Measurements from ENCODE around the gene SLC1A2. TPM values are rescaled to one million over a fixed set of nuclear protein-coding genes. Genes with fewer than 3 reads are reported as not detected.

Gene SLC1A2
- polyA plus RNA-seq, 2 donors, result 0.11 TPM; not detected in 1

GRCh38 chr11:35383953-35384352 is 35.4 kb downstream of the SLC1A2 start:
- no peaks in the 10 kb centered on the region for H3K36me3 ChIP-seq (ENCODE audit: control insufficient read depth in 2 of 2, insufficient read depth in 2 of 2, low read length in 1 of 2)
- H3K9me3 ChIP-seq (ENCODE audit: control insufficient read depth in 2 of 2, insufficient read depth in 1 of 2, low read depth in 1 of 2, low read length in 1 of 2), result no peaks in the 10 kb centered on the region
- H3K4me3 ChIP-seq (ENCODE audit: low read depth in 1 of 2, low read length in 2 of 2), result no peak overlapping the region
- H3K4me1 ChIP-seq (ENCODE audit: control insufficient read depth in 2 of 2, insufficient read depth in 2 of 2, low read length in 1 of 2), result no peaks in the 10 kb centered on the region
- H3K27ac ChIP-seq (ENCODE audit: low read depth in 2 of 2, low read length in 1 of 2), result no peak overlapping the region
- no peaks in the 10 kb centered on the region for H3K27me3 ChIP-seq (ENCODE audit: control insufficient read depth in 1 of 2, insufficient read depth in 2 of 2, low read length in 2 of 2)
- 86 to 87% methylated on average over 5 of the region's 5 CpGs for WGBS, 2 donors

- H3K27ac ChIP-seq (ENCODE audit: low read depth in 2 of 2, low read length in 1 of 2), result no peak overlapping the region
- no peaks in the 10 kb centered on the region for H3K9me3 ChIP-seq (ENCODE audit: control insufficient read depth in 2 of 2, insufficient read depth in 1 of 2, low read depth in 1 of 2, low read length in 1 of 2)
- 90 to 91% methylated on average over 4 of the region's 4 CpGs for WGBS, 2 donors
- no peaks in the 10 kb centered on the region for H3K36me3 ChIP-seq (ENCODE audit: control insufficient read depth in 2 of 2, insufficient read depth in 2 of 2, low read length in 1 of 2)
- H3K4me1 ChIP-seq (ENCODE audit: control insufficient read depth in 2 of 2, insufficient read depth in 2 of 2, low read length in 1 of 2), result no peaks in the 10 kb centered on the region
- H3K4me3 ChIP-seq (ENCODE audit: low read depth in 1 of 2, low read length in 2 of 2), result no peak overlapping the region
- no peaks in the 10 kb centered on the region for H3K27me3 ChIP-seq (ENCODE audit: control insufficient read depth in 1 of 2, insufficient read depth in 2 of 2, low read length in 2 of 2)
These were observed 37.5 kb downstream of the SLC1A2 start for GRCh38 chr11:35381709-35382322.

- Histone ChIP-seq H3K4me1 (ENCODE audit: control insufficient read depth in 2 of 2, insufficient read depth in 2 of 2, low read length in 1 of 2) (no peaks in the 10 kb centered on the region), H3K36me3 (ENCODE audit: control insufficient read depth in 2 of 2, insufficient read depth in 2 of 2, low read length in 1 of 2) (no peaks in the 10 kb centered on the region), H3K27ac (ENCODE audit: low read depth in 2 of 2, low read length in 1 of 2) (no peak overlapping the region), H3K9me3 (ENCODE audit: control insufficient read depth in 2 of 2, insufficient read depth in 1 of 2, low read depth in 1 of 2, low read length in 1 of 2) (no peaks in the 10 kb centered on the region), H3K27me3 (ENCODE audit: control insufficient read depth in 1 of 2, insufficient read depth in 2 of 2, low read length in 2 of 2) (no peaks in the 10 kb centered on the region), H3K4me3 (ENCODE audit: low read depth in 1 of 2, low read length in 2 of 2) (no peak overlapping the region)
- WGBS, 2 donors, result 60 to 64% methylated on average over 5 of the region's 5 CpGs
These were observed 38.8 kb downstream of the SLC1A2 start for GRCh38 chr11:35380603-35381002.

- H3K9me3 ChIP-seq (ENCODE audit: control insufficient read depth in 2 of 2, insufficient read depth in 1 of 2, low read depth in 1 of 2, low read length in 1 of 2), result no peaks in the 10 kb centered on the region
- peaks cover 0 to 2% of the 10 kb centered on the region in 2 donors for H3K4me1 ChIP-seq (ENCODE audit: control insufficient read depth in 2 of 2, insufficient read depth in 2 of 2, low read length in 1 of 2)
- H3K36me3 ChIP-seq (ENCODE audit: control insufficient read depth in 2 of 2, insufficient read depth in 2 of 2, low read length in 1 of 2), result no peaks in the 10 kb centered on the region
- no peak overlapping the region for H3K27ac ChIP-seq (ENCODE audit: low read depth in 2 of 2, low read length in 1 of 2)
- H3K4me3 ChIP-seq (ENCODE audit: low read depth in 1 of 2, low read length in 2 of 2), result no peak overlapping the region
- WGBS, 2 donors, result 77 to 82% methylated on average over 6 of the region's 6 CpGs
- H3K27me3 ChIP-seq (ENCODE audit: control insufficient read depth in 1 of 2, insufficient read depth in 2 of 2, low read length in 2 of 2), result no peaks in the 10 kb centered on the region
These were observed 42.1 kb downstream of the SLC1A2 start for GRCh38 chr11:35377262-35377661.

- no peaks in the 10 kb centered on the region for H3K27me3 ChIP-seq (ENCODE audit: control insufficient read depth in 1 of 2, insufficient read depth in 2 of 2, low read length in 2 of 2)
- H3K4me1 ChIP-seq (ENCODE audit: control insufficient read depth in 2 of 2, insufficient read depth in 2 of 2, low read length in 1 of 2), result peaks cover 0 to 2% of the 10 kb centered on the region in 2 donors
- no peak overlapping the region for H3K4me3 ChIP-seq (ENCODE audit: low read depth in 1 of 2, low read length in 2 of 2)
- H3K36me3 ChIP-seq (ENCODE audit: control insufficient read depth in 2 of 2, insufficient read depth in 2 of 2, low read length in 1 of 2), result no peaks in the 10 kb centered on the region
- WGBS, 2 donors, result 83 to 85% methylated on average over 3 of the region's 3 CpGs
- H3K27ac ChIP-seq (ENCODE audit: low read depth in 2 of 2, low read length in 1 of 2), result no peak overlapping the region
- H3K9me3 ChIP-seq (ENCODE audit: control insufficient read depth in 2 of 2, insufficient read depth in 1 of 2, low read depth in 1 of 2, low read length in 1 of 2), result no peaks in the 10 kb centered on the region
These were observed 42.7 kb downstream of the SLC1A2 start for GRCh38 chr11:35376613-35377012.

- Histone ChIP-seq H3K27ac (ENCODE audit: low read depth in 2 of 2, low read length in 1 of 2) (no peak overlapping the region), H3K9me3 (ENCODE audit: control insufficient read depth in 2 of 2, insufficient read depth in 1 of 2, low read depth in 1 of 2, low read length in 1 of 2) (no peaks in the 10 kb centered on the region), H3K4me1 (ENCODE audit: control insufficient read depth in 2 of 2, insufficient read depth in 2 of 2, low read length in 1 of 2) (peaks cover 0 to 2% of the 10 kb centered on the region in 2 donors), H3K36me3 (ENCODE audit: control insufficient read depth in 2 of 2, insufficient read depth in 2 of 2, low read length in 1 of 2) (no peaks in the 10 kb centered on the region), H3K27me3 (ENCODE audit: control insufficient read depth in 1 of 2, insufficient read depth in 2 of 2, low read length in 2 of 2) (no peaks in the 10 kb centered on the region), H3K4me3 (ENCODE audit: low read depth in 1 of 2, low read length in 2 of 2) (no peak overlapping the region)
- 93 to 97% methylated on average over 4 of the region's 4 CpGs for WGBS, 2 donors
These were observed 43.2 kb downstream of the SLC1A2 start for GRCh38 chr11:35376118-35376510.

GRCh38 chr11:35375332-35376117 is 43.8 kb downstream of the SLC1A2 start:
- H3K9me3 ChIP-seq (ENCODE audit: control insufficient read depth in 2 of 2, insufficient read depth in 1 of 2, low read depth in 1 of 2, low read length in 1 of 2), result no peaks in the 10 kb centered on the region
- H3K4me1 ChIP-seq (ENCODE audit: control insufficient read depth in 2 of 2, insufficient read depth in 2 of 2, low read length in 1 of 2), result peaks cover 0 to 2% of the 10 kb centered on the region in 2 donors
- H3K4me3 ChIP-seq (ENCODE audit: low read depth in 1 of 2, low read length in 2 of 2), result no peak overlapping the region
- no peak overlapping the region for H3K27ac ChIP-seq (ENCODE audit: low read depth in 2 of 2, low read length in 1 of 2)
- H3K27me3 ChIP-seq (ENCODE audit: control insufficient read depth in 1 of 2, insufficient read depth in 2 of 2, low read length in 2 of 2), result no peaks in the 10 kb centered on the region
- WGBS, 2 donors, result 91 to 93% methylated on average over 10 of the region's 10 CpGs
- H3K36me3 ChIP-seq (ENCODE audit: control insufficient read depth in 2 of 2, insufficient read depth in 2 of 2, low read length in 1 of 2), result no peaks in the 10 kb centered on the region

GRCh38 chr11:35373284-35373933 is 45.9 kb downstream of the SLC1A2 start:
- WGBS, 2 donors, result 77 to 88% methylated on average over 2 of the region's 2 CpGs
- no peak overlapping the region for H3K4me3 ChIP-seq (ENCODE audit: low read depth in 1 of 2, low read length in 2 of 2)
- H3K27ac ChIP-seq (ENCODE audit: low read depth in 2 of 2, low read length in 1 of 2), result no peak overlapping the region
- H3K27me3 ChIP-seq (ENCODE audit: control insufficient read depth in 1 of 2, insufficient read depth in 2 of 2, low read length in 2 of 2), result no peaks in the 10 kb centered on the region
- H3K4me1 ChIP-seq (ENCODE audit: control insufficient read depth in 2 of 2, insufficient read depth in 2 of 2, low read length in 1 of 2), result peaks cover 0 to 2% of the 10 kb centered on the region in 2 donors
- no peaks in the 10 kb centered on the region for H3K36me3 ChIP-seq (ENCODE audit: control insufficient read depth in 2 of 2, insufficient read depth in 2 of 2, low read length in 1 of 2)
- no peaks in the 10 kb centered on the region for H3K9me3 ChIP-seq (ENCODE audit: control insufficient read depth in 2 of 2, insufficient read depth in 1 of 2, low read depth in 1 of 2, low read length in 1 of 2)

GRCh38 chr11:35372565-35373283 is 46.6 kb downstream of the SLC1A2 start:
- H3K27ac ChIP-seq (ENCODE audit: low read depth in 2 of 2, low read length in 1 of 2), result no peak overlapping the region
- no peaks in the 10 kb centered on the region for H3K9me3 ChIP-seq (ENCODE audit: control insufficient read depth in 2 of 2, insufficient read depth in 1 of 2, low read depth in 1 of 2, low read length in 1 of 2)

More at GRCh38 chr11:35372565-35373283, 46.6 kb downstream of the SLC1A2 start:
- Histone ChIP-seq H3K4me3 (ENCODE audit: low read depth in 1 of 2, low read length in 2 of 2) (no peak overlapping the region), H3K36me3 (ENCODE audit: control insufficient read depth in 2 of 2, insufficient read depth in 2 of 2, low read length in 1 of 2) (no peaks in the 10 kb centered on the region), H3K27me3 (ENCODE audit: control insufficient read depth in 1 of 2, insufficient read depth in 2 of 2, low read length in 2 of 2) (no peaks in the 10 kb centered on the region), H3K4me1 (ENCODE audit: control insufficient read depth in 2 of 2, insufficient read depth in 2 of 2, low read length in 1 of 2) (peaks cover 0 to 2% of the 10 kb centered on the region in 2 donors)
- 84 to 85% methylated on average over 3 of the region's 3 CpGs for WGBS, 2 donors
